H1 (cell line): Measurements from ENCODE around the gene NUP188. TPM values are rescaled to one million over a fixed set of nuclear protein-coding genes. Genes with fewer than 3 reads are reported as not detected.
A peak's percentile ranks its signal among the peaks of the same experiment; 100 is the strongest.

Source experiments
- CTCF ChIA-PET: fragments of 300-600 bp; sonication (Branson Sonifier 250); formaldehyde crosslinking; loops from one replicate; lab custom pipeline; 2021; ENCODE audit not compliant: partially characterized antibody; lab: Charles Lee
- POLR2A ChIA-PET: fragments of 300-600 bp; sonication (Branson Sonifier 250); formaldehyde crosslinking; loops from one replicate; lab custom pipeline; 2021; ENCODE audit warnings: inconsistent platforms; ENCODE audit not compliant: partially characterized antibody; lab: Charles Lee
- DNase-seq, 2 experiments: peaks; one replicate each; pipeline versions ENCODE4 v3.0.0 to v3.0.0-alpha.2; 2010 to 2022; ENCODE audit warnings: low spot score in 2 of 2, low read depth in 1 of 2, mixed read lengths in 1 of 2
- FAIRE-seq: peaks from 2 replicates; lab custom pipeline; 2011; peaks lifted over from hg19 to GRCh38; lab: Jason Lieb, UNC
- H2AFZ ChIP-seq: 2 replicates; pipeline ENCODE4 v1.8.1; 2012; ENCODE audit warnings: low read length, inconsistent platforms
- H2AK5ac ChIP-seq: 2 replicates; pipeline ENCODE4 v1.6.1; 2013; ENCODE audit warnings: low read depth, low read length
- H2BK120ac ChIP-seq: replicated peaks from 2 replicates; pipeline ENCODE3; 2013; ENCODE audit warnings: low read depth, low read length, inconsistent platforms
- H2BK12ac ChIP-seq: 2 replicates; pipeline ENCODE4 v1.6.1; 2013; ENCODE audit warnings: low read depth, low read length
- H2BK15ac ChIP-seq: 2 replicates; pipeline ENCODE4 v1.6.1; 2013; ENCODE audit warnings: low read length
- H2BK20ac ChIP-seq: 2 replicates; pipeline ENCODE4 v1.6.1; 2013; ENCODE audit warnings: low read length
- H2BK5ac ChIP-seq: 2 replicates; pipeline ENCODE4 v1.6.1; 2013; ENCODE audit warnings: low read depth, low read length
- H3K14ac ChIP-seq: 2 replicates; pipeline ENCODE4 v1.6.1; 2013; ENCODE audit warnings: inconsistent platforms; ENCODE audit not compliant: insufficient read length
- H3K18ac ChIP-seq: 2 replicates; pipeline ENCODE4 v1.6.1; 2013; ENCODE audit warnings: low read length; ENCODE audit errors: extremely low read depth
- H3K23ac ChIP-seq: 2 replicates; pipeline ENCODE4 v1.6.1; 2013; ENCODE audit warnings: inconsistent platforms; ENCODE audit not compliant: insufficient read length
- H3K23me2 ChIP-seq: 2 replicates; pipeline ENCODE4 v1.6.1; 2013; ENCODE audit warnings: low read depth, low read length
- H3K27ac ChIP-seq: 2 replicates; pipeline ENCODE4 v1.6.1; 2011; ENCODE audit warnings: low read depth, low read length, inconsistent platforms
- H3K27me3 ChIP-seq, 4 experiments: replicated peaks in 1 of 4; 1 replicate in 1 of 4; 2 replicates in 3 of 4; pipeline versions ENCODE4 v1.6.1 to v1.8.1; 2011 to 2013; ENCODE audit warnings: low read length in 3 of 4, mild to moderate bottlenecking in 3 of 4, inconsistent platforms in 2 of 4, mixed read lengths in 2 of 4, moderate library complexity in 1 of 4; ENCODE audit not compliant: control insufficient read depth in 3 of 4, insufficient read depth in 3 of 4; ENCODE audit errors: extremely low read depth in 1 of 4
- H3K36me3 ChIP-seq, 4 experiments: 2 replicates each; pipeline versions ENCODE4 v1.6.1 to v1.8.1; 2011 to 2013; ENCODE audit warnings: mild to moderate bottlenecking in 4 of 4, low read length in 3 of 4, moderate library complexity in 2 of 4, control low read depth in 1 of 4, inconsistent platforms in 1 of 4; ENCODE audit not compliant: insufficient read depth in 4 of 4, control insufficient read depth in 2 of 4
- H3K4ac ChIP-seq: replicated peaks from 2 replicates; pipeline ENCODE3; 2013; ENCODE audit warnings: low read length, low read depth, mixed read lengths, inconsistent platforms; ENCODE audit not compliant: insufficient read length
- H3K4me1 ChIP-seq, 4 experiments: replicated peaks in 1 of 4; 1 replicate in 1 of 4; 2 replicates in 3 of 4; pipeline versions ENCODE4 v1.6.1 to v1.8.1; 2011 to 2013; ENCODE audit warnings: low read length in 3 of 4, inconsistent platforms in 2 of 4, mixed read lengths in 1 of 4; ENCODE audit not compliant: insufficient read depth in 4 of 4, control insufficient read depth in 3 of 4
- H3K4me2 ChIP-seq, 2 experiments: 2 replicates each; pipeline versions ENCODE4 v1.6.1 to v1.8.1; 2011 to 2013; ENCODE audit warnings: low read depth in 2 of 2, low read length in 2 of 2, control low read depth in 1 of 2, inconsistent platforms in 1 of 2, mild to moderate bottlenecking in 1 of 2; ENCODE audit not compliant: insufficient read depth in 1 of 2
- H3K4me3 ChIP-seq, 4 experiments: fragments of 200-600, 300-600 bp in 1 of 4; sonication (generic), shearing (Covaris generic), sonication (Bioruptor Twin) in 1 of 4; 2 replicates each; pipeline versions ENCODE4 v1.5.1 to v1.8.1; 2011 to 2016; ENCODE audit warnings: low read length in 4 of 4, low read depth in 3 of 4, control low read depth in 2 of 4, inconsistent platforms in 2 of 4, mild to moderate bottlenecking in 2 of 4, mixed read lengths in 1 of 4, moderate library complexity in 1 of 4; ENCODE audit not compliant: insufficient read depth in 2 of 4; ENCODE audit errors: extremely low read depth in 1 of 4
- H3K56ac ChIP-seq: replicated peaks from 2 replicates; pipeline ENCODE3; 2013; ENCODE audit warnings: low read depth, mild to moderate bottlenecking, mixed read lengths, low read length, inconsistent platforms; ENCODE audit not compliant: insufficient read length
- H3K79me1 ChIP-seq: 2 replicates; pipeline ENCODE4 v1.6.1; 2013; ENCODE audit warnings: low read depth, low read length, control low read depth
- H3K79me2 ChIP-seq, 2 experiments: 2 replicates each; pipeline versions ENCODE4 v1.6.1 to v1.8.1; 2012 to 2013; ENCODE audit warnings: low read length in 2 of 2, mild to moderate bottlenecking in 2 of 2, inconsistent platforms in 1 of 2; ENCODE audit not compliant: insufficient read depth in 2 of 2, control insufficient read depth in 1 of 2
- H3K9ac ChIP-seq, 4 experiments: replicated peaks in 1 of 4; 1 replicate in 1 of 4; 2 replicates in 3 of 4; pipeline versions ENCODE4 v1.6.1 to v1.8.1; 2011 to 2013; ENCODE audit warnings: low read depth in 3 of 4, low read length in 3 of 4, control low read depth in 2 of 4, mild to moderate bottlenecking in 2 of 4, moderate library complexity in 2 of 4, inconsistent platforms in 1 of 4; ENCODE audit errors: extremely low read depth in 1 of 4
- H3K9me3 ChIP-seq, 2 experiments: 2 replicates each; pipeline versions ENCODE4 v1.6.1 to v1.8.1; 2012 to 2013; ENCODE audit warnings: mild to moderate bottlenecking in 2 of 2, moderate library complexity in 2 of 2, control low read depth in 1 of 2, inconsistent platforms in 1 of 2, low read depth in 1 of 2, low read length in 1 of 2, mixed read lengths in 1 of 2; ENCODE audit not compliant: insufficient read depth in 2 of 2
- H4K20me1 ChIP-seq, 2 experiments: replicated peaks in 1 of 2; 2 replicates each; pipeline versions ENCODE3 to v1.8.1; 2011 to 2013; ENCODE audit warnings: inconsistent platforms in 2 of 2, low read length in 2 of 2, mild to moderate bottlenecking in 1 of 2; ENCODE audit not compliant: insufficient read depth in 2 of 2, control insufficient read depth in 1 of 2
- H4K5ac ChIP-seq: 2 replicates; pipeline ENCODE4 v1.6.1; 2013; ENCODE audit warnings: low read length, low read depth, mixed read lengths, inconsistent platforms; ENCODE audit not compliant: insufficient read length
- H4K8ac ChIP-seq: 2 replicates; pipeline ENCODE4 v1.8.0; 2013; ENCODE audit warnings: mild to moderate bottlenecking, moderate library complexity, low read length, inconsistent platforms; ENCODE audit not compliant: insufficient read depth; ENCODE audit errors: extremely low read depth
- H4K91ac ChIP-seq: replicated peaks from 2 replicates; pipeline ENCODE3; 2013; ENCODE audit warnings: low read length, mixed read lengths, inconsistent platforms; ENCODE audit not compliant: insufficient read length
- EGR1 ChIP-seq: IDR thresholded peaks from 2 replicates; pipeline ENCODE4 v1.6.1; 2011; ENCODE audit warnings: low read depth, low read length, borderline replicate concordance
- KDM4A ChIP-seq: IDR thresholded peaks from one replicate; pipeline ENCODE4 v1.7.1; 2012; ENCODE audit warnings: low read depth, mild to moderate bottlenecking, moderate library complexity, low read length, inconsistent platforms; ENCODE audit not compliant: severe bottlenecking
- POLR2AphosphoS5 ChIP-seq: IDR thresholded peaks from 2 replicates; pipeline ENCODE4 v1.6.1; 2011; ENCODE audit warnings: low read depth, low read length
- WGBS, 2 experiments: shearing (Covaris generic) in 1 of 2; methylation state at CpG; one replicate each; pipeline versions ENCODE4 v1.1.6 to v1.1.7; 2013 to 2015; ENCODE audit warnings: low lambda C conversion rate in 2 of 2, mixed read lengths in 2 of 2, inconsistent platforms in 1 of 2, low coverage in 1 of 2, missing lambda C conversion rate in 1 of 2; ENCODE audit not compliant: insufficient replicate concordance in 2 of 2, insufficient coverage in 1 of 2, insufficient read length in 1 of 2; ENCODE audit errors: extremely low coverage in 1 of 2, missing lambda C conversion rate in 1 of 2; 5-methylcytosine and 5-hydroxymethylcytosine counted together
- polyA plus RNA-seq, 7 experiments: library from polyadenylated mRNA; depleted of rRNA in 3 of 7; stranded (reverse) in 5 of 7; unstranded in 2 of 7; fragments of >200 nt in 5 of 7; fragments of 200-250 nt in 2 of 7; gene quantifications; 1 replicate in 5 of 7; 2 replicates in 1 of 7; 4 replicates in 1 of 7; pipeline versions ENCODE4 v1.2.1 to v1.2.3, GENCODE V29; 2011 to 2013; ENCODE audit warnings: missing spikeins in 2 of 7, mixed read lengths in 2 of 7
- total RNA-seq: library from RNA; stranded (reverse); fragmentation: NEBNext Ultra II Directional; extraction: Animal tissue kit (Norgen Biotek cat#: 25700); gene quantifications from 2 replicates; pipeline ENCODE4 v1.2.1, GENCODE V29; 2021

NUP188 gene
- total and polyA plus RNA-seq, 2 of the 8 experiments (the other 6 are each of a cell fraction or from before 2014, with no cell fraction given): 90.1 to 111 TPM

DNA sequence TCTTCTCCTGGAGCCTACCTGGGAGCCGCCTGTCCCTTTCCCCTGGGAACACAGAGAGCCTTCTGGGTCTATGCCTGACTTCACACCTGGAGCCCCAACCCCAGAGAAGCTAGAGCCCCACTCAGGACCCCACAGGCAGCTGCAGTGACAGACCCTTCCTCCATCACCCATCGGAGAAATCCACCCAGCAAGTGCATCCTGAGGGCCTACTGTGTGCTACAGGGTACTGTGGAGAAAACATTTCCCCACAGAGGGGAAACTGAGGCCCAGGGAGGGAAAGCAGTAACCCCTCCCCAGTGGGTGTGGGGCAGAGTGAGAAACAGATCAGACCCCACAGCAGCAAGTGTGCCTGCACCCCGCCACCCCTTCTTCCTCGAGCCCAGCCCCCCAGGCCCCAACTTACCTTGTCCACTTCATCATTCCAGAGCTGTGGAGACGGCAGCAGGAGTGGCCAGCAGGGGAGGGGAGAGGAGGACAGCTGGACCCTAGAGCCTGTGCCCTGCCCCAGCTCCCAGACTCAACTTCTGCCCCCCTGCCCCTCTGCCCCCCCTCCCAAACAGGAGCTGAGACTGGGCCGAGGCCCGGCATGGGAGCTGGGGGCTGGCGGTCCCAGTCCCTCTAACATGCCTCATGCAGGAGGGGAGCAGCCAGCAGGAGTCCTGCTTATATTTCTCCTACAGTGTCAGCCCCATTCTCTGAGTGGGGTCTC lies 62.9 kb downstream of the NUP188 start:
- no peaks in the 10 kb centered on the region for H3K23me2 ChIP-seq
- H3K4ac ChIP-seq: no peak overlapping the region
- no peak overlapping the region for H2BK120ac ChIP-seq
- peaks cover 4 to 18% of the 10 kb centered on the region in 2 experiments for H4K20me1 ChIP-seq
- H3K9me3 ChIP-seq: no peaks in the 10 kb centered on the region
- H3K23ac ChIP-seq: no peak overlapping the region
- ChIA-PET POLR2A (interaction anchor here (0.7 to 2.6 kb wide), 3 partner anchors 12 to 380 kb away, joined by 3 to 9 read pairs (median 3); no protein-coding TSS in a partner anchor), CTCF (interaction anchor here (0.6 to 7.8 kb wide), 5 partner anchors 11 to 41 kb away, joined by 3 to 89 read pairs (median 3); no protein-coding TSS in a partner anchor)
- H3K9ac ChIP-seq: no peak overlapping the region
- TF ChIP-seq EGR1: no peak
- 0 out of 2 replicates have a peak, but pooled peaks have one; percentile 2 for TF ChIP-seq POLR2AphosphoS5
- TF ChIP-seq KDM4A: no peak
- H2AFZ ChIP-seq: no peak overlapping the region
- no peaks in the 10 kb centered on the region for H3K79me2 ChIP-seq
- H3K18ac ChIP-seq: no peak overlapping the region
- H3K4me3 ChIP-seq: no peak overlapping the region
- no peak overlapping the region for H3K4me2 ChIP-seq
- no peaks in the 10 kb centered on the region for H3K4me1 ChIP-seq
- no peak overlapping the region for H2AK5ac ChIP-seq
- no peak overlapping the region for H4K91ac ChIP-seq
- H3K14ac ChIP-seq: no peak overlapping the region
- no peak overlapping the region for H3K56ac ChIP-seq
- DNase-seq (no peak), FAIRE-seq (no peak)
- no peak overlapping the region for H2BK12ac ChIP-seq
- no peak overlapping the region for H2BK20ac ChIP-seq
- no peak overlapping the region; the same call in 1 of the 2 replicates for H2BK5ac ChIP-seq
- no peak overlapping the region for H4K5ac ChIP-seq
- 95% methylated on average over 4 of the region's 8 CpGs; no CpG with 5 or more reads in 1 of the 2 experiments for WGBS, 2 experiments
- peaks cover 2% of the 10 kb centered on the region for H3K79me1 ChIP-seq
- no peak overlapping the region for H3K27ac ChIP-seq
- H2BK15ac ChIP-seq: no peak overlapping the region
- no peaks in the 10 kb centered on the region for H3K27me3 ChIP-seq
- no peak overlapping the region for H4K8ac ChIP-seq
- peaks cover 14 to 60% (median 36%) of the 10 kb centered on the region in 4 experiments for H3K36me3 ChIP-seq
